DMS 273 (cell line): ENCODE results near the gene USP24.

Experiments
- DNase-seq: peaks from one replicate; lab custom pipeline; 2025; ENCODE audit not compliant: unreplicated experiment; lab: John Stamatoyannopoulos, UW

Gene USP24

GRCh38 chr1:55055951-55056631, 159.1 kb downstream of the USP24 start:
- DNase-seq = no peak

GRCh38 chr1:55055084-55055882, 159.9 kb downstream of the USP24 start:
- DNase-seq = no peak

GRCh38 chr1:55054396-55054795, 160.8 kb downstream of the USP24 start:
- no peak for DNase-seq

GRCh38 chr1:55053265-55053954, 161.8 kb downstream of the USP24 start:
- DNase-seq = no peak

- DNase-seq = no peak
These were observed 162.7 kb downstream of the USP24 start for GRCh38 chr1:55052221-55053142.

- DNase-seq = no peak
These were observed 163.5 kb downstream of the USP24 start for GRCh38 chr1:55051621-55052020.

- DNase-seq = no peak
These were observed 164.0 kb downstream of the USP24 start for GRCh38 chr1:55051169-55051568.

GRCh38 chr1:55050283-55050682, 164.9 kb downstream of the USP24 start:
- DNase-seq = peak; percentile 91

- DNase-seq = peak; percentile 97
These were observed 165.3 kb downstream of the USP24 start for GRCh38 chr1:55049914-55050278.

GRCh38 chr1:55049271-55049913, 165.8 kb downstream of the USP24 start:
- no peak for DNase-seq

GRCh38 chr1:55048453-55049270, 166.5 kb downstream of the USP24 start:
- peak; percentile 45 for DNase-seq

- DNase-seq = no peak
These were observed 167.6 kb downstream of the USP24 start for GRCh38 chr1:55047611-55048010.

- no peak for DNase-seq
These were observed 168.3 kb downstream of the USP24 start for GRCh38 chr1:55046871-55047270.

- DNase-seq = peak; percentile 35
These were observed 169.7 kb downstream of the USP24 start for GRCh38 chr1:55045430-55045829.

- DNase-seq = no peak
These were observed 170.4 kb downstream of the USP24 start for GRCh38 chr1:55044617-55045397.

- no peak for DNase-seq
These were observed 171.4 kb downstream of the USP24 start for GRCh38 chr1:55043726-55044125.

GRCh38 chr1:55043011-55043410, 172.2 kb downstream of the USP24 start:
- DNase-seq = peak; percentile 41

- DNase-seq = no peak
These were observed 173.6 kb downstream of the USP24 start for GRCh38 chr1:55041613-55042012.
